ENCODE data around the gene SMIM34.
"Not testable (repeated sequence)": the region's sequence is repeated elsewhere in the genome, so short reads cannot be mapped to it uniquely, and the experiment has no call there.

SMIM34 gene

DNA sequence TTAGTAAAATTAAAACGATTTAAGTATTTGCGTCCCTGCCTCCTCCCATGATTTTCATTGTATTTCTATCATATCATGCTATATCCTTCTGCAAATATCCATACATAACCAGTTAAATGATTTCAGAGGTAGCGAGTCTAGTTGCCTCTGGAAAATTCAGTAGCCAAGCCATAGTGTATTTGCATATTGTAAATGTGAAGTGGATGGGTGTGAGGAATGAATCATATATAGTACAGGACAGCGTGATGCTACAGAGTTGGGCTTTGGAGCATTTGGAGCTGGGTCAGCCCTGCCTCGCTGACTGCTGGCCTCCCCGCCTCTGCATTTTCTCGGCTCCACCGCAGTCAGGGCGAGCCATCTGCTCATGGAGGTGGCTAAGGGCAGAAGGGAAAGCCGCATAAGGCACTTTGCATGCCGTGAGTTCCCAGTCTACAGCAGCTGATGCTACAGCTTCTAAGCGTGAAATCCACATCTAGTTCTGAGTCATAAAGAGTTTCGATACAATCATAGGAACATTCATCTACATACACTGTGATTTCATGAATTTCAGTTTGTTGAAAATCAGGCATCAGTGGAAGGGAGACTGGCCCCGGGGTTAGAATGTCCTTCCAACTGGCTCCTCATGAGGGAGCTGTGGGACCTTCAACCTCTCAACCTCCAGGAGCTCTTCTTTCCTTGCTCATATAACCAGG is 39.9 kb downstream of the SMIM34 start:
- H3K4me3 ChIP-seq (ENCODE audit: low read depth, low read length); DNase-seq (ENCODE audit: low read depth); in situ Hi-C loops (cut with HindIII; ENCODE audit: low sequenced_read_pairs): not testable (repeated sequence)

DNA sequence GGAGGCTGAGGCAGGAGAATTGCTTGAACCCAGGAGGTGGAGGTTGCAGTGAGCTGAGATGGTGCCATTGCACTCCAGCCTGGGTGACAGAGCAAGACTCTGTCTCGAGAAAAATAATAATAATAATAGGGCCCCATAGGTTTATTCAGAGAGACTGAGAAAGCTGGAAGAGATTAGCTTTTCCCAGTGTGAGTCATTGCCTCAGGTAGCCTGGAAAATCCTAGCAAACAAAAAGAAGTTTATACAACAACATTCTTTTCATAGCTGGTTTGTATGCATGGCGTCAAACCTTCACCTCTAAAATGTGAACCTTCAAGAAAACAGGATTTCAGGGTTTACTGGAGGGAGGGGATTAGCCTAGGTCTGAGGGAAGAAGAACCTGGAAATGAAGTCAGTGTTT is 40.6 kb downstream of the SMIM34 start:
- DNase-seq (ENCODE audit: low read depth); in situ Hi-C loops (cut with HindIII; ENCODE audit: low sequenced_read_pairs); H3K4me3 ChIP-seq (ENCODE audit: low read depth, low read length): not testable (repeated sequence)

DNA sequence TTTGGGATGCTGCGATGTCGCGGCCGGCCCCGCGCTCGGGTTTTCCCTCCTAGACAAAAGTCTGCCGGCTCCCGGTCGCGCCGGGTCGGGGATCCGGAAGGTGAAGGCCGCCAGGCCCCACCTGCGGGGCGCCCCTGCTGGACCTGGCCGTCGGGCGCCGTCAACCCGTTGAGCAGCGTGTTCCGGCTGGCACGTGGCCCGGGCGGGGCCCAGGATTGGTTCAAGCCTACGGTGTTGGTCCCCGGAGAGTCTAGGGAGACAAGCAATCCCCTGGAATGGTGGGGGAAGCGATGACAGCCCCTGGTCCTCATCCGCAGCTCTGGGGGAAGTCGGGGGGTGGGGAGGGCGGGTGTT is 48.2 kb downstream of the SMIM34 start:
- DNase-seq (ENCODE audit: low read depth); in situ Hi-C loops (cut with HindIII; ENCODE audit: low sequenced_read_pairs); H3K4me3 ChIP-seq (ENCODE audit: low read depth, low read length): not testable (repeated sequence)

DNA sequence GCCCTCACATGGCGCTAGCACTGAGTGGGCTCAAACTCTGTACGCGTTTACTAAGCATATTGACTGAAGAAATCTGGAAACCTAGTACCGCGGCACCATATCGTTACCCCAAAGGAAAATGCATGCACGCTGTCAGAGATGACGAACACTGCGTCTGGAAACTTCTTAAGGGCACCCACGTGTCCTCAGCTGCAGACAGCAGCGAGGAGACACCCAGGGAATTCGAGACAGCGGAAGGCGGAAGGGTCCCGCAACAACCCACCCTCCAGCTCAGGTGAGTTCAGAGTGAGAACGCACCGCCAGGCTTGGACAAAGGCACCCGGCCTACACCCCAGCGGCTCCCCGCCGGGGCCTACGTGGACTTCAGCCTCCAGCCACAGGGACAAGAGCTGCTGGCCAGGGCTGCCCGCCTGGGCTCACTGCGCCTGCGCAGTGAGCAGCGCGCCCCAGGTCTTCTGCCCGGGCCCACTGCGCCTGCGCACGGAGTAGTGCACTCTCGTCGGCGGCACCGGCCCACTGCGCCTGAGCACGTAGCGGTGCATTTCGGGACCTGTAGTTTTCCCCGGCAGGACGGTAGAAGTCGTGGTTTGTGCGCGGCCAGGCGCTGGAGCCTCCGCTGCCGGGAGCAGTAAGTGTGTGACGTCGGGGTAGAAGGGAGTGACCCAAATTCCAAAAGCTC is 48.7 kb downstream of the SMIM34 start, which contains the start of gene SMIM11:
SMIM11 (plus strand) TSS at position 568 of the 679 bp plus-strand sequence. CDS start 3,998 bp downstream, outside the sequence.
- DNase-seq (ENCODE audit: low read depth); in situ Hi-C loops (cut with HindIII; ENCODE audit: low sequenced_read_pairs): not testable (repeated sequence)

DNA sequence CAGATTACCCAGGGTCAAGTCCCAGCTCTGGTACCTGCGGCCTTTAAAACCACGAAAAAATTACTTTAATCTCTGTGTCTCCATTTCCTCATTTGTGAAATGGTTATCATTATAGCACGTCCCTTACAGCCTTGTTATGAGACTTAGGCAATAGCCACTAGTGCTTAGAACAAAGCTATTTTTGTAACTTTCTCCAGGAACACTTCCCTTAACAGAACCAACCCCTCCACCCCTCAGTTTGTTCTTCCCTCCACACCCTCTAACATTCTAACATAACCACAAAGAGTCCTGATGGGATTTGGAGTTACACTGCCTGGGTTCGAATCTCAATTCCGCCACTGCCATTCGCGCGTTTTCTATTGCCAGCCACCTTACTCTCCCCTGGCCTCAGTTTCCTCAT is 49.3 kb downstream of the SMIM34 start:
- H3K4me3 ChIP-seq (ENCODE audit: low read depth, low read length); in situ Hi-C loops (cut with HindIII; ENCODE audit: low sequenced_read_pairs); DNase-seq (ENCODE audit: low read depth): not testable (repeated sequence)

More for the DNA sequence above, 48.7 kb downstream of the SMIM34 start, which contains the start of gene SMIM11:
- H3K4me3 ChIP-seq (ENCODE audit: low read depth, low read length): not testable (repeated sequence)

DNA sequence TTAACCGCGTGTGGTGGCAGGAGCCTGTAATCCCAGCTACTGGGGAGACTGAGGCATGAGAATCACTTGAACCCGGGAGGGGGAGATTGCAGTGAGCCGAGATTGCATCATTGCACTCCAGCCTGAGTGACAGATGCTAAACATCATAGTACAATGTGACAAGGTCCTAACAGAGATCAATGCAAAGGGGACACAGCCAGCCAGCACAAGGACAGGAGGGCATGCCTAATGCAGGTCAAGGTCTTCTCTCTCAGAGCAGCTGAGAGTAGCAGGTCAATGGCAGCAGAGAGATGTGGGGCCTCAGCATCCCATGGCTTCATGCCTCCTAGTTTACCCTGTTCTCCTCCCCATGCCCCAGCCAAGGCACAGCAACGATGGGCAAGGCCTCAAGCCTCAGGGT is 51.4 kb downstream of the SMIM34 start:
- DNase-seq (ENCODE audit: low read depth): no peak
- TF ChIP-seq, protein P1, sequence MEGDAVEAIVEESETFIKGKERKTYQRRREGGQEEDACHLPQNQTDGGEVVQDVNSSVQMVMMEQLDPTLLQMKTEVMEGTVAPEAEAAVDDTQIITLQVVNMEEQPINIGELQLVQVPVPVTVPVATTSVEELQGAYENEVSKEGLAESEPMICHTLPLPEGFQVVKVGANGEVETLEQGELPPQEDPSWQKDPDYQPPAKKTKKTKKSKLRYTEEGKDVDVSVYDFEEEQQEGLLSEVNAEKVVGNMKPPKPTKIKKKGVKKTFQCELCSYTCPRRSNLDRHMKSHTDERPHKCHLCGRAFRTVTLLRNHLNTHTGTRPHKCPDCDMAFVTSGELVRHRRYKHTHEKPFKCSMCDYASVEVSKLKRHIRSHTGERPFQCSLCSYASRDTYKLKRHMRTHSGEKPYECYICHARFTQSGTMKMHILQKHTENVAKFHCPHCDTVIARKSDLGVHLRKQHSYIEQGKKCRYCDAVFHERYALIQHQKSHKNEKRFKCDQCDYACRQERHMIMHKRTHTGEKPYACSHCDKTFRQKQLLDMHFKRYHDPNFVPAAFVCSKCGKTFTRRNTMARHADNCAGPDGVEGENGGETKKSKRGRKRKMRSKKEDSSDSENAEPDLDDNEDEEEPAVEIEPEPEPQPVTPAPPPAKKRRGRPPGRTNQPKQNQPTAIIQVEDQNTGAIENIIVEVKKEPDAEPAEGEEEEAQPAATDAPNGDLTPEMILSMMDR (IDR thresholded peaks at IDR 0.05; ENCODE audit: low read depth, low read length, missing control alignments): no peak
- in situ Hi-C loops (cut with HindIII; ENCODE audit: low sequenced_read_pairs): no loop called here
- H3K4me3 ChIP-seq (ENCODE audit: low read depth, low read length): no peak overlapping the region

DNA sequence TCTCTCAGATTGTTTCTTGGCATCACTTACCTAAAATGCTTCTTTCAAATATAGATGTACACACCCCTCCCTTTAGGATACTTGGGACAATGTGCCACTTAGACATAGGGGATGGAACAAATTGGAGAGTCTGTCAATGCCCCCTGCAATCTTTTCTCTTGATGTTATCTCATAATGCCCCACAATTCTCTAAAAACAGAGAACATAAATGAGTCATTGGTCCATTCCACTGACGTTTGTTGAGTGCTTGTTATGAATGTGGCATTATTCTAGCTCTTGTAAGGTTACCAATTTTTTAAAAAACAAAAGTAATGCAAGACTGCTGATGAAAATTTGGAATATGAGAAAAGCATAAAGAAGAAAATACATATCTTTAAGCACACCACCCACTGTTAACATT is 54.0 kb downstream of the SMIM34 start:
- DNase-seq (ENCODE audit: low read depth): no peak
- TF ChIP-seq, protein P1 (IDR thresholded peaks at IDR 0.05; ENCODE audit: low read depth, low read length, missing control alignments): no peak
- no peak overlapping the region for H3K4me3 ChIP-seq (ENCODE audit: low read depth, low read length)
- in situ Hi-C loops (cut with HindIII; ENCODE audit: low sequenced_read_pairs): no loop called here

Data from astrocyte of the cerebellum (primary cell).